SH-SY5Y (cell line): ENCODE data around the gene PDZRN4.

Experiments used
- GATA2 ChIP-seq: IDR thresholded peaks from 2 replicates; pipeline ENCODE4 v1.6.1; 2011; ENCODE audit warnings: mild to moderate bottlenecking, low read depth, low read length
- GATA3 ChIP-seq: IDR thresholded peaks from 2 replicates; pipeline ENCODE4 v1.6.1; 2011; ENCODE audit warnings: low read depth, mild to moderate bottlenecking, low read length, moderate library complexity

The PDZRN4 gene

DNA sequence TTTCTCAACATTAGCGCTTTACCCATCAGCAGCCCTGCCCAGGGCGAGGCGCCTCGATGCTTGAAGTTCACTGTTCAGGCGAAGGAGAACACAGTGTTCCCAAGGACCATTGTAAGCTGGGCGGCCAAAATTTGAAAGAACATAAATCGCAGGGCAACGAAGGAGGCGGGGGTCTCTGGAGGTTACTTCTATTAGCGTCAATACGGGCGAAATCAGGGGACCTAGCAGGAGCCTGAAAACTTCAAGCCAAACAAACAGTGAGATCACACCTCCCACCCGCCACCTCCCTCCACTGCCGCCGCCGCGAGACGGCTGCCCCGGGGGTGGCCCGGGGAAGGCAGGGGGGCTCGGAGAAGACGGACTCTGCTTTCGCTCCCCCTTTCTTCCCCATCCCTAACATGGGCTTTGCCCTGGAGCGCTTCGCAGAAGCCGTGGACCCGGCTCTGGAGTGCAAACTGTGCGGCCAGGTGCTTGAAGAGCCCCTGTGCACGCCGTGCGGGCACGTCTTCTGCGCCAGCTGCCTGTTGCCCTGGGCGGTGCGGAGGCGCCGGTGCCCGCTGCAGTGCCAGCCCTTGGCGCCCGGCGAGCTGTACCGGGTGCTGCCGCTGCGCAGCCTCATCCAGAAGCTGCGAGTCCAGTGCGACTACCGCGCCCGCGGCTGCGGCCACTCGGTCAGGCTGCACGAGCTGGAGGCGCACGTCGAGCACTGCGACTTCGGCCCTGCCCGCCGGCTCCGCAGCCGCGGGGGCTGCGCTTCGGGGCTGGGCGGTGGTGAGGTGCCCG, at the start of gene PDZRN4:
TSS of gene PDZRN4 (plus strand) at position 263 of the 783 bp plus-strand sequence.
- TF ChIP-seq GATA2: no peak
- no peak for TF ChIP-seq GATA3

DNA sequence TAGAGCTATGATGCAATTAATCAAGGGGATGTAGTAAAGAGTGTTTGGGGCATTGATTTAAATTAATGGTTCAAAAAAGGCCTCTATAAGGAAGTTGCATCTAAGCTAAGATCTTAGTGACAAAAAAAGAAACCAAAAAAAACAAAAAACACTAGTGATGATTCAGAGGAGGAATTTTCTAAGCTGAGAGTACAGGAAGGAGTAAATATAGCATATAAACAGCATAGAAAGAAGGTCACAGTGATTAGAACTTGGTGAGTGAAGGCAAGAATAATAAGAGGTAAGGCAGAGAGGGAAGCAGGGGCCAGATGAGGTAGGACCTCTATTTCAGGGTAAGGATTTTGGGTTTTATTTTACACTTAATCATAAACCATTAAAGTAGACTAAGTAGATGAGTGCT, 48.0 kb upstream of the PDZRN4 start:
- TF ChIP-seq GATA2: no peak
- no peak for TF ChIP-seq GATA3

DNA sequence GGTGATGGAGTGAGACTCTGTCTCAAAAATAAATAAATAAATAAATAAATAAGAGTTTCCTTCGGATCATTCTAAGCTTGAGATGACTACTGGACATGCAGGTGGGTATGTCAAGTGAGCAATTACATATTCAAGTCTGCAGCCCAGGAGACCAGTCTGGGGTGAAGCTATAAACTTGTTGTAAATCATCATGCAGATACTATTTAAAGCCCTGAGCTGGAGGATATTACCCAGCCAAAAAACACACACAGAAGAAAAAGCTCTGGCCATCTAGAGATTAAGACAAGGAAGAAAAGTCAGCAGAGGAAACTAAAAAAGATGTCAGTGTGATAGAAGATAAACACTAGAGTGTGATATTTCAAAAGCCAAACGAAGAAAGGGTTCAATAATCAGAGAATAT, 47.0 kb upstream of the PDZRN4 start:
- TF ChIP-seq GATA3: no peak
- no peak for TF ChIP-seq GATA2

DNA sequence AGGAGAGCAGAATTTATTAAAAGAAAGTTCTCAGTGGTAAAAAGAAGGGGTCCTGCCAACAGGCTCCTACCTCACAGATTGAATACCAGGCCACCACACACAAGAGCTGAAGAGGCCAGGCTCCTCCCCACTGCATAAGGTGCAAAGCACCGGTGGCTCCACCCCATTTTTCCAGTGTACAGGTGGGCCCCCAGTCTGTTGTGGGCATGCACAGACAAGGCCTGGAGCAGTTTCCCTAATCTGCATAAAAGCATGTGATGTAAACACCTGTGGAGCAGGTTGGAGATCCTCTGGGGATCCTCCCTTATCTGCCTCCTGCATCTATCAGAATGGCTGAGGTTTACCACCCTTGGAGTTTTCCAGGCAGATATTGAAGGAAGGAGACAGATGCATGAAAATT, 45.7 kb upstream of the PDZRN4 start:
- TF ChIP-seq GATA3 (no peak), GATA2 (no peak)

- no peak for TF ChIP-seq GATA2
- no peak for TF ChIP-seq GATA3
These were observed 36.3 kb upstream of the PDZRN4 start for GRCh38 chr12:41151793-41152192.

GRCh38 chr12:41162461-41162860, 25.7 kb upstream of the PDZRN4 start:
- TF ChIP-seq GATA3: no peak
- no peak for TF ChIP-seq GATA2

- no peak for TF ChIP-seq GATA2
- no peak for TF ChIP-seq GATA3
These were observed 20.4 kb upstream of the PDZRN4 start for GRCh38 chr12:41167701-41168100.

- no peak for TF ChIP-seq GATA2
- no peak for TF ChIP-seq GATA3
These were observed 13.5 kb upstream of the PDZRN4 start for GRCh38 chr12:41174602-41175001.

- TF ChIP-seq GATA3: no peak
These were observed 3.3 kb upstream of the PDZRN4 start for GRCh38 chr12:41184864-41185263.

DNA sequence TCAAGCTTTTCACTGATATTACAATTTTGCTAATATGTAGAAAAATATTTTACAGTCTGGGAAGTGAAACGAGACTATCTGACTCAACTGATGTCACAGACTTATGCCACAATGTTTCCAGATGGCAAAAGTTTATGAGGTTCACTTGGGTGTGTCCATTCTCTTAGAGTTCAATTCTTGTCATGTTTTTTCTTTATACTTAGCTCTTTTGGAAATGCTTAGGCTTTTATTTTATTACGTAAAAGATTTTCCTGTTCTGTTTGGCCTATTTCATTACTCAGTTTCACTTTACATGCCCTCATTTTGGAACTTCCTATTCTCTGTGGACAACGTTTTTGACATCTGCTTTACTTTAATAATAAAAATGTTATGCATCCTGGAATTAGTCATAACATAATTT, 2.1 kb upstream of the PDZRN4 start:
- TF ChIP-seq GATA3 (no peak), GATA2 (no peak)

DNA sequence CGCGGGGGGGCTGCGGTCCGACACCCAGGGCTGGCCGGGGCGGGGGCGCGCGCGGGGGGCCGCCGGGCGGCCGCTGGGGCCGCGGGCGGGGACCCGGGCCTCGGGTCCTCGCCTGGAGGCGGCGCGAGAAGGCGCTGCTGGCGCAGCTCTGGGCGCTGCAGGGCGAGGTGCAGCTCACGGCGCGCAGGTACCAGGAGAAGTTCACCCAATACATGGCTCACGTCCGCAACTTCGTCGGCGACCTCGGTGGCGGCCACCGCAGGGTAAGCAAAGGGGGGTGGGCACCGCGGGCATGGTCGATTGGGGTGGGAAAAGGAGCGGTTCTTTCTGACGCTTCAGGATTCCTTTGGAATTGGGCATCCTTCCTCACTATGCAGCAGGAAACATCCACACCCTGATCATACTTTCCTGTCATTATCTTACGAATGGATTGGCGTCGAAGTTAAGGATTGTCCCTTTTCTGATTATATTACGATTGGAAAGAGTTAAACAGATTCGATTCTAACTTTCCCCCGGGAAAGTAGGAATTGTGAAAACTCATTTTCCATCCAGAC, 798 bp downstream of the PDZRN4 start:
- TF ChIP-seq GATA3: no peak
- TF ChIP-seq GATA2: no peak

- TF ChIP-seq GATA2 (no peak), GATA3 (no peak)
These were observed 1.5 kb downstream of the PDZRN4 start for GRCh38 chr12:41189395-41190251.

DNA sequence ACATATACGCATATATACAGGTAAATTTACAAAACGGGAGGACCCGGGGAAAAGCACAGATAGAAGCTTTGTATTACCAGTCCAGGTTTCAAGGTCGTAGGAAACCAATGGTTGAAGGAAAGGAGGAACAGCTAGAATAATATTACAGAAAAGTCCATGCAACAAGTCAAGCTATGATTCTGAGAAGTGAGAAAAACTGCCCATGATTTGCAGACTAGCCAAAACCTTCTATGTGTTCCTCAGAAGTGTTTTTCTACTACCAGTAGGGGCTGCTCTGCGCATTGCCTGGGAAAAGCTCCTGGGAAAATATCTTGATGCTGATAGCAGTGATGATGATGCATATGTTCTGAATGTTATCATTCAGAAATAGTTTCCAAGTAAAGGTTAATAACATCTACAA, 2.2 kb downstream of the PDZRN4 start:
- TF ChIP-seq GATA2 (no peak), GATA3 (no peak)

GRCh38 chr12:41193311-41193710, 5.2 kb downstream of the PDZRN4 start:
- TF ChIP-seq GATA3 (no peak), GATA2 (no peak)
